ENCODE measurements around the gene OR2T35.
"Not testable (repeated sequence)": the region's sequence is repeated elsewhere in the genome, so short reads cannot be mapped to it uniquely, and the experiment has no call there.

The OR2T35 gene, protein sequence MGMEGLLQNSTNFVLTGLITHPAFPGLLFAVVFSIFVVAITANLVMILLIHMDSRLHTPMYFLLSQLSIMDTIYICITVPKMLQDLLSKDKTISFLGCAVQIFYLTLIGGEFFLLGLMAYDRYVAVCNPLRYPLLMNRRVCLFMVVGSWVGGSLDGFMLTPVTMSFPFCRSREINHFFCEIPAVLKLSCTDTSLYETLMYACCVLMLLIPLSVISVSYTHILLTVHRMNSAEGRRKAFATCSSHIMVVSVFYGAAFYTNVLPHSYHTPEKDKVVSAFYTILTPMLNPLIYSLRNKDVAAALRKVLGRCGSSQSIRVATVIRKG

GRCh38 chr1:248645178-248645577 lies at the start of gene OR2T35:
Gene OR2T35, minus strand, starts transcription at chr1:248645278. Its CDS starts 6,020 bp downstream, at chr1:248639258.
- DNase-seq = not testable (repeated sequence)

- DNase-seq = no peak
These were observed 46.6 kb upstream of the OR2T35 start for GRCh38 chr1:248691567-248692155.

- DNase-seq = no peak
These were observed 43.6 kb upstream of the OR2T35 start for GRCh38 chr1:248688527-248689298.

- no peak for DNase-seq
These were observed 41.7 kb upstream of the OR2T35 start for GRCh38 chr1:248686815-248687214.

DNA sequence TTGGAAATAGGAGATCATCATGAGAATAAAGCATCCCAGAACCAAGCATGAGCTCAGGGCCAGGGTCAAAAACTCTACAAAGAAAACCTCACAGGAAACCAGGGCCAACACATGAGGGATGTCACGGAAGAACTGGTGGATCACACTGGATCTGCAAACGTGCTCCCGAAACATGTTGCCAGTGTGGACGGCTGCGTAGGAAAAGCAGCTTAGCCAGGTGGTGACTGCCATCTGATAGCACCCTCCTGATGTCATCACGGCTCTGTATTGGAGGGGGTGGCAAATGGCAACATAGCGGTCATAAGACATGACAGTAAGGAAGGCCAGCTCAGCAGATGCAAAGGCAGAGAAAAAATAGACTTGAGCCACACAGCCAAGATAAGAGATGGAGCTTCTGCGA lies 36.6 kb upstream of the OR2T35 start:
- DNase-seq = no peak

GRCh38 chr1:248670003-248670402 lies 24.9 kb upstream of the OR2T35 start:
- DNase-seq = no peak

DNA sequence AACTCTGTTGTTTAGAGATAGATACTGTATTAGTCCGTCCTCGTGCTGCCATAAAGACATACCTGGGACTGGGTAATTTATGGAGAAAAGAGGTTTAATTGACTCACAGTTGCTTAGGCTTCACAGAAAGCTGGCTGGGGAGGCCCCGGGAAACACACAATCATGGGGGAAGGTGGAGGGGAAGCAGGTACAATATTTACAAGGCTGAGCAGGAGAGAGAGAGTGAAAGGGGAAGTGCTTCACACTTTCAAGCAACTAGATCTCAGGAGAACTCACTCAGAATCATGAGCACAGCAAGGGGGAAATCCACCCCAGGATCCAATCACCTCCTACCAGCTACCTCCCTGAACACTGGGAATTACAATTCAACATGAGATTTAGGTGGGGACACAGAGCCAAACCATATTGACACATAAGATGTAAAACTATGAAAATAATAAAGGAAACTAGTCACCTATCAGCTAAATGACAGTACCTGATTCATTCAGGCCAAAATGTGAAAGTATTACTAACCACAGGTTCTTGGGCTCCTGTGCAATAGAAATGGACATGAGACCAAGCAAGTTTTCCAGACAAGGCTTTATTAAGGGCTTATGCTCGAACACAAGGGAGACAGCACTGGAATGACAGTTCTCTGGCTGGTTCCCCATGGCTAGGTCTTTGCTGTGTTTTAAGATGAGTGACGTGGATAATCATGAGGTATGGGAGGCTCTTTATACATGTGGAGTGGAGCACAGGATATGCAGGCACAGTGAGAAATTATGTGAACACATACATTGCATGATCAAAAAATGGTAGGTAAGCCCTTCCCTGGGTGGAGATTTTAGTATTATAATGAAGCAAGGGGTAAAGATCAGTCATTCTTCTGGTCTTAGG lies 18.6 kb upstream of the OR2T35 start:
- DNase-seq = not testable (repeated sequence)

- not testable (repeated sequence) for DNase-seq
These were observed 11.7 kb upstream of the OR2T35 start for GRCh38 chr1:248656797-248657196.

DNA sequence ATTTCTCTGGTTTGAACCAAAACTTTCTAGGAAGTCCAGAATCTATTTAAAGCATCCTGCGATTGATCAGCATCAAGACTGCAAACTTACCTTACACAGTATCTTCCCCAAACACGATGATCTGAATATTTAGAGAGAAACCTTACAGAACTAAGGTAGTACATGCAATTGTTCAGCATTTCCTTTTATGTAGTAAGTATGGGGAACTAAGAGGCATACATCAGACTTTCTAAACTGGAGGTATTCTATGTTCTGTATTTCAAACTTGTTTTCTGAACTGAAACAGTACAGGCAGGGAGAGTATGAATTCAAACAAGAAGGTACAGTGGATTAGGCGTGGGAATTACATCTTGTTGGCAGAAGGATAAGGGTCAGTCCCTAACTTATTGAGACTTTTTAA lies 10.3 kb upstream of the OR2T35 start, which contains the start of gene OR2T27:
Gene OR2T27 (minus strand): TSS at position 175 of the 400 bp plus-strand sequence. CDS start 4,644 bp downstream, outside the sequence.
- DNase-seq = not testable (repeated sequence)

GRCh38 chr1:248648770-248649536 lies 3.9 kb upstream of the OR2T35 start:
- not testable (repeated sequence) for DNase-seq

DNA sequence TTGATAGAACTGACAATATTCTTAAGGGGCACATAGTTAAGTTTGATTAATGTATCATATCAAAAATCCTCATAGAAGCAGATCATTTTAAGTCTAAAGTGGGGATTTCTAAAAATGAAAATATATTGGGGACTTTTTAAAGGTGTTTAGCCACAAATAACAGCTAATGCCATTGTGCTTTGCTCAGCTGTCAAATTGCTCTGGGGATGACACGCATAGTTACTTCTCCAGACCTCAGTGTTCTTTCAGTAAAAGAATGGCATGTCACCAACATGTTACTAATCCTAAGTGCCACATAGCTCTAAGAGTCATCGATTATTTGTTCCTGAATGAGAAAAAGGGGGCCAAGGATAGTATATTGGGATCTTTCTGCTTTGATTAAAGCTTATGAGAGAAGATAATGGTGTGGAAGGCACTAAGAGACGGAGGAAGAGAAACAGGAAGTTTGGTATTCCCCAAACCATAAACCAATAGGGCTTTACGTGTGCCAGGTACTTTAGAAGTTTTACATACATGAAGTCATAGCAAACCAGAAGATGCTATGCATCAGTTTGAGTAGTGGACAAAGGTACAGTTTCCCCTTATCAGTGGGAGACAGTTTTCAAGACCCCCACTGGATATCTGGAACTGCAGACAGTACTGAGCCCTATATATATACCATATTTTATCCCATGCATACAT lies 2.0 kb downstream of the OR2T35 start:
- not testable (repeated sequence) for DNase-seq

DNA sequence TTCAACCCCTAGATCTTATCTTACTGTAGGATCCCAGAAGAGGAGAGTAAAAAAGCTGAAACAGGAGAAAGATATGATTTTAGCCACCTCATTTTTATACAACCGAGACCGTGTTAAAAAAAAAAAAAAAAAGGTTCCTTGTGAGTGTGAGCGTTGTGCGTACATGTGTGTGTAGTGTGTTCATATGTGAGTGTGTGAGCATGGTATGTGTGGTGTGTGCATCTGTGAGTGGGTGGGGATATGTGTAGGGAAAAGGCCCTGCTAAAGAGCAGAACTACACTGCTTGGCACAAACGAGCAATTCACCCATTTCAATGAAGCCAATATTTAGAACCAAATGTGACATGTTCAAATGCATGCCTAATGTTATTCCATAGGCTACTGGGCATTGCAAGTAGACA lies 3.5 kb downstream of the OR2T35 start:
- DNase-seq = not testable (repeated sequence)

DNA sequence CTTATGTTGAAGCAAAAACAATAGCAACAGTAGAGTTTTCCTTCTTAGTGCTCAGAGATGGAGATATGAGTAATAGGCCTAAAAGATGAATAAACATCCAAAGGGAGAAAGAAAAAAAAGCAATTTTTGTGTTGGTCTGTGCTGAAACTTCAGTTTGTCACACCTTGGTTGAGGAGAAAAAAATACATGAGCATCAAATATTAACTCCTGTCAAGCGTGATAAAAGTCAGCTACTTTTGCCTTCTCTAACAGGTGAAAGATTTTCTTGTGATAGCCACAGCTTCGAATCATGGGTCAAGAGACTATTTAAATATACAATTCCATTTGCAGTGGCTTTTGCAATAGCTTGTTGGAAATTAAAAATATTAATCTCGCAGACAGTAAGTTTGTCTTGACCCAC lies 4.2 kb downstream of the OR2T35 start:
- DNase-seq = not testable (repeated sequence)

DNA sequence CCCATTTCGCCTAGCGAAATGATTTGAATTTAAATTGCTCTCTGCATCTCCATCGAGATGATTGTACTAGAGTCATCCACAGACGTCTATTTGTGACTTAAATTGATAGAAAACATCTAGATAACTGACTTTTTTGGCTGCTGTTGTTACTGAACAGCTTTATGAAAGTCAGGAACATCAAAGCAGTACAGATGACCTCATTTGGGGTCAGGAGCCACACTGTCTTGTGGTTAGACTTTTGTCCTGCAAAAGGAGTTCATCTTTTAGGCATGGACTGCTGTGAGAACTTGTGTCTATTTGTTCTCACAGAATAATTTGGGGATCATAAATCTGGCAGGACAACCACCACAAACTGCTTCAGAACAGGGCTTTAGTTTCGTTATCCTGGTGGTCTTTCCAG lies 5.4 kb downstream of the OR2T35 start:
- not testable (repeated sequence) for DNase-seq

- DNase-seq = not testable (repeated sequence)
These were observed 8.5 kb downstream of the OR2T35 start for GRCh38 chr1:248636612-248637011.

- DNase-seq = not testable (repeated sequence)
These were observed 10.1 kb downstream of the OR2T35 start, which contains the start of gene OR2T11 for GRCh38 chr1:248634991-248635390. Gene OR2T11, minus strand, starts transcription at chr1:248635091. Its CDS starts 7,963 bp downstream, at chr1:248627128.

DNA sequence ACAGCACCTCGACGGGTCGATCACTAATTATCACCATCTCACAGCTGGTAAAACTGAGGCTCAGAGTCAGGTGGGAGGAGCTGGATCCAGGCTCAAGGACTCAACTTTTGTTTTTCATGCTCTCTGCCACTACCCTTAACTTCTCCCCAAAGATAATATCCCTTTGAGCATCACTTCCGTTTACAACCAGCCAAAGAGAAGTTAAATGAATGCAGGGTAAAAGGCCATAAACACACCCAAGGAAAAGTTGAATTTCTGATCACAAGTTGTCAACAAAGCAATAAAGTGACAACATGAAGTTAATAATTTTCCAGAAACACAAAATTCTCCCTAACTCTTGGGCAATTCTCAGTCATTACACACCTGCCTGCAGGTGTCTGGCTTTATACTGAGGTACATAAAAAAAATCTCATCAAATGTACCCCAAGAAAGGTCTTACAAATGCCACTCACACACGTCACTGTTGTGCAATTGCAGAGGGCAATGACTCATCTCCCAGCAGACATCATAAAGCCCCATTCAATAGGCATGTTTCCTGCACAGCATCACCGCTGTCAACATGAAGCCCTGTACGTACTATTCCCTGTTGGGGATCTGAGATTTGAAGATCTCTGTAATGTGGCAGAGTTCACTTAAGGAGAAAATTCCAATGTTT lies 13.6 kb downstream of the OR2T35 start:
- no peak for DNase-seq

DNA sequence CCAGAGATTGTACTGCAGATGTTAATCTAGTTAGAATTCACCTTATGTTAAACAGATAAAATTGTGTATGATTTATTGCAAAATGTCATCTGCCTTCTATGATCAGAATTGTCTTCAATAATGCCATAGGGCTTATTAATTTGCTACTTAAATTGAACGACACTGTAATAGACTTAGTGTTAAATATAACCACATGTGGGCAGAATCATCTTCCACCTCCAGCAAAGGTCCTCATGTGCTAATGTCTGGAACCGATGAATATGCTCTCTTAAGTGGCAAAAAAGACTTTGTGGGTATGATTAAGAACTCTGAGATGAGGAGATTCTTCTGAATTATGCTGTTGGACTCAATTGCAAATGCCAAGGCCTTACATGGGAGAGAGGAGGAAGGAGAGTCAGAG lies 14.5 kb downstream of the OR2T35 start:
- no peak for DNase-seq

GRCh38 chr1:248627971-248628844 lies 16.9 kb downstream of the OR2T35 start:
- DNase-seq = no peak
